Measurements from ENCODE around the gene PLEKHH3. TPM values are rescaled to one million over a fixed set of nuclear protein-coding genes. Genes with fewer than 3 reads are reported as not detected.
A peak's percentile ranks its signal among the peaks of the same experiment; 100 is the strongest.

Gene PLEKHH3
- polyA plus RNA-seq, 1 donor (not counting 4 experiments of a cell fraction or from before 2014, with no cell fraction given): 4.9 TPM

GRCh38 chr17:42678951-42679491 is 2.2 kb upstream of the PLEKHH3 start:
- dilution Hi-C loops (cut with MboI; ENCODE audit: extremely low pct_ligation_motif_present, low sequenced_read_pairs): no loop called here
- peak overlapping the region; percentile 95 for H2AFZ ChIP-seq (ENCODE audit: control insufficient read depth, low read length)
- FAIRE-seq: no peak

GRCh38 chr17:42677921-42678781 is 1.4 kb upstream of the PLEKHH3 start:
- Histone ChIP-seq H3K9me1 (ENCODE audit: control insufficient read depth, extremely low read depth, insufficient read depth, low read length) (no peaks in the 10 kb centered on the region), H3K36me3 (ENCODE audit: control insufficient read depth in 2 of 2, extremely low read depth in 1 of 2, insufficient read depth in 2 of 2, low read length in 2 of 2) (peaks cover 4 to 8% of the 10 kb centered on the region in 2 experiments), H3K4me2 (ENCODE audit: control insufficient read depth, extremely low read depth, insufficient read depth, low read depth, low read length) (peak overlapping the region; percentile 96), H3K4me3 (ENCODE audit: control insufficient read depth in 2 of 3, extremely low read depth in 1 of 3, insufficient read depth in 2 of 3, low read depth in 1 of 3, low read length in 3 of 3) (peak overlapping the region; percentile 44 to 82 (median 67)), H2AFZ (ENCODE audit: control insufficient read depth, low read length) (peak overlapping the region; percentile 58), H4K20me1 (ENCODE audit: control insufficient read depth, extremely low read depth, insufficient read depth, low read length) (peaks cover 6% of the 10 kb centered on the region), H3K27me3 (ENCODE audit: control insufficient read depth, extremely low read depth, insufficient read depth, low read length) (no peaks in the 10 kb centered on the region), H3K4me1 (ENCODE audit: control insufficient read depth, extremely low read depth, insufficient read depth, low read length) (peaks cover 55% of the 10 kb centered on the region), H3K79me2 (ENCODE audit: control insufficient read depth, insufficient read depth, low read length) (peaks cover 16% of the 10 kb centered on the region), H3K27ac (ENCODE audit: control insufficient read depth, insufficient read depth, low read length) (peak overlapping the region; percentile 95), H3K9ac (ENCODE audit: control insufficient read depth, extremely low read depth, insufficient read depth, low read length) (peak overlapping the region; percentile 85), H3K9me3 (ENCODE audit: control insufficient read depth, low read depth, low read length) (no peaks in the 10 kb centered on the region)
- FAIRE-seq (no peak), DNase-seq (ENCODE audit: low read depth, low spot score) (no peak)
- TF ChIP-seq CTCF (optimal IDR thresholded peaks at IDR 0.05 in 1 of 3, IDR thresholded peaks at IDR 0.05 in 1 of 3, conservative IDR thresholded peaks at IDR 0.05 in 1 of 3; ENCODE audit: extremely low read depth in 1 of 3, insufficient read depth in 2 of 3, low read length in 3 of 3) (no peak), EZH2 (IDR thresholded peaks at IDR 0.05; ENCODE audit: low read length) (no peak)
- dilution Hi-C loops (cut with MboI; ENCODE audit: extremely low pct_ligation_motif_present, low sequenced_read_pairs): no loop called here

More at GRCh38 chr17:42678951-42679491, 2.2 kb upstream of the PLEKHH3 start:
- peak overlapping the region; percentile 95 for H3K27ac ChIP-seq (ENCODE audit: control insufficient read depth, insufficient read depth, low read length)
- H3K4me3 ChIP-seq (ENCODE audit: control insufficient read depth in 2 of 3, extremely low read depth in 1 of 3, insufficient read depth in 2 of 3, low read depth in 1 of 3, low read length in 3 of 3): peak overlapping the region; percentile 44 to 67 (median 67)
- H3K27me3 ChIP-seq (ENCODE audit: control insufficient read depth, extremely low read depth, insufficient read depth, low read length): no peaks in the 10 kb centered on the region
- no peaks in the 10 kb centered on the region for H3K9me3 ChIP-seq (ENCODE audit: control insufficient read depth, low read depth, low read length)
- peak overlapping the region; percentile 68 for H3K9ac ChIP-seq (ENCODE audit: control insufficient read depth, extremely low read depth, insufficient read depth, low read length)
- H3K36me3 ChIP-seq (ENCODE audit: control insufficient read depth in 2 of 2, extremely low read depth in 1 of 2, insufficient read depth in 2 of 2, low read length in 2 of 2): no peaks in the 10 kb centered on the region
- DNase-seq (ENCODE audit: low read depth, low spot score): no peak
- peak overlapping the region; percentile 96 for H3K4me2 ChIP-seq (ENCODE audit: control insufficient read depth, extremely low read depth, insufficient read depth, low read depth, low read length)
- peaks cover 51% of the 10 kb centered on the region for H3K4me1 ChIP-seq (ENCODE audit: control insufficient read depth, extremely low read depth, insufficient read depth, low read length)
- TF ChIP-seq EZH2 (IDR thresholded peaks at IDR 0.05; ENCODE audit: low read length) (no peak), CTCF (optimal IDR thresholded peaks at IDR 0.05 in 1 of 3, IDR thresholded peaks at IDR 0.05 in 1 of 3, conservative IDR thresholded peaks at IDR 0.05 in 1 of 3; ENCODE audit: extremely low read depth in 1 of 3, insufficient read depth in 2 of 3, low read length in 3 of 3) (peak in 1 of 3 experiments; percentile 18)
- peaks cover 16% of the 10 kb centered on the region for H3K79me2 ChIP-seq (ENCODE audit: control insufficient read depth, insufficient read depth, low read length)
- H4K20me1 ChIP-seq (ENCODE audit: control insufficient read depth, extremely low read depth, insufficient read depth, low read length): peaks cover 6% of the 10 kb centered on the region
- no peaks in the 10 kb centered on the region for H3K9me1 ChIP-seq (ENCODE audit: control insufficient read depth, extremely low read depth, insufficient read depth, low read length)
